ENCODE data around the gene LDAH.

LDAH gene

GRCh38 chr2:20649976-20650375, 172.9 kb downstream of the LDAH start:
- no peak for DNase-seq

GRCh38 chr2:20649576-20649975, 173.3 kb downstream of the LDAH start:
- no peak for DNase-seq

GRCh38 chr2:20648831-20649230, 174.1 kb downstream of the LDAH start:
- DNase-seq = no peak

- DNase-seq = no peak
Measured at GRCh38 chr2:20648206-20648605, 174.7 kb downstream of the LDAH start.

- DNase-seq = no peak
Measured at GRCh38 chr2:20647738-20648137, 175.2 kb downstream of the LDAH start.

- DNase-seq = no peak
Measured at GRCh38 chr2:20647211-20647610, 175.7 kb downstream of the LDAH start.

GRCh38 chr2:20646446-20646845, 176.5 kb downstream of the LDAH start:
- no peak for DNase-seq

- DNase-seq = no peak
Measured at GRCh38 chr2:20645761-20646160, 177.1 kb downstream of the LDAH start.

GRCh38 chr2:20645301-20645701, 177.6 kb downstream of the LDAH start:
- no peak for DNase-seq

GRCh38 chr2:20643826-20644225, 179.1 kb downstream of the LDAH start:
- no peak for DNase-seq

- DNase-seq = no peak
Measured at GRCh38 chr2:20643060-20643459, 179.8 kb downstream of the LDAH start.

- peak; percentile 41 for DNase-seq
Measured at GRCh38 chr2:20642055-20642971, 180.6 kb downstream of the LDAH start.

GRCh38 chr2:20641123-20641985, 181.5 kb downstream of the LDAH start:
- DNase-seq = no peak

GRCh38 chr2:20640411-20641122, 182.3 kb downstream of the LDAH start:
- DNase-seq = no peak

- no peak for DNase-seq
Measured at GRCh38 chr2:20638646-20639430, 184.1 kb downstream of the LDAH start.

- DNase-seq = no peak
Measured at GRCh38 chr2:20638014-20638413, 184.9 kb downstream of the LDAH start.

- no peak for DNase-seq
Measured at GRCh38 chr2:20637147-20637546, 185.8 kb downstream of the LDAH start.

GRCh38 chr2:20635675-20636584, 187.0 kb downstream of the LDAH start:
- no peak for DNase-seq

- DNase-seq = no peak
Measured at GRCh38 chr2:20635113-20635510, 187.8 kb downstream of the LDAH start.

GRCh38 chr2:20634507-20635112, 188.3 kb downstream of the LDAH start:
- no peak for DNase-seq

Measured in stimulated activated naive CD4-positive, alpha-beta T cell treated with Interleukin-2 at 50 U/mL for 16 hours (primary cell).